NCI-H446 treated with DMSO at 0.1 percent for 48 hours (cell line): ENCODE data around the gene MCU.
A peak's percentile ranks its signal among the peaks of the same experiment; 100 is the strongest.
"Not testable (repeated sequence)": the region's sequence is repeated elsewhere in the genome, so short reads cannot be mapped to it uniquely, and the experiment has no call there.

Experiments
- DNase-seq: peaks from one replicate; lab custom pipeline; 2025; lab: John Stamatoyannopoulos, UW

The MCU gene

GRCh38 chr10:72691863-72692743 is at the start of gene MCU:
MCU (plus strand) TSS chr10:72692143; CDS start chr10:72692152, 9 bp downstream.
- DNase-seq: peak; percentile 79

GRCh38 chr10:72642318-72642717 is 49.6 kb upstream of the MCU start:
- no peak for DNase-seq

GRCh38 chr10:72645263-72645858 is 46.6 kb upstream of the MCU start:
- DNase-seq: no peak

GRCh38 chr10:72646971-72647370 is 45.0 kb upstream of the MCU start:
- not testable (repeated sequence) for DNase-seq

GRCh38 chr10:72648301-72648700 is 43.6 kb upstream of the MCU start:
- no peak for DNase-seq

GRCh38 chr10:72649291-72649690 is 42.7 kb upstream of the MCU start:
- DNase-seq: no peak

- DNase-seq: no peak
These were observed 38.4 kb upstream of the MCU start for GRCh38 chr10:72653383-72654096.

- DNase-seq: no peak
These were observed 37.2 kb upstream of the MCU start for GRCh38 chr10:72654720-72655119.

GRCh38 chr10:72658696-72659400 is 33.1 kb upstream of the MCU start:
- DNase-seq: no peak

- no peak for DNase-seq
These were observed 32.2 kb upstream of the MCU start for GRCh38 chr10:72659694-72660093.

GRCh38 chr10:72660220-72660619 is 31.7 kb upstream of the MCU start:
- DNase-seq: no peak

- no peak for DNase-seq
These were observed 30.5 kb upstream of the MCU start for GRCh38 chr10:72661431-72661830.

- DNase-seq: no peak
These were observed 28.0 kb upstream of the MCU start for GRCh38 chr10:72663971-72664370.

GRCh38 chr10:72665925-72666324 is 26.0 kb upstream of the MCU start:
- DNase-seq: no peak

- DNase-seq: no peak
These were observed 24.6 kb upstream of the MCU start for GRCh38 chr10:72667207-72667864.

- no peak for DNase-seq
These were observed 18.7 kb upstream of the MCU start for GRCh38 chr10:72673280-72673679.

GRCh38 chr10:72674174-72674573 is 17.8 kb upstream of the MCU start:
- not testable (repeated sequence) for DNase-seq

GRCh38 chr10:72679838-72680241 is 12.1 kb upstream of the MCU start:
- DNase-seq: no peak

GRCh38 chr10:72682638-72683037 is 9.3 kb upstream of the MCU start:
- no peak for DNase-seq

GRCh38 chr10:72685264-72685921 is 6.5 kb upstream of the MCU start:
- no peak for DNase-seq

GRCh38 chr10:72686430-72686829 is 5.5 kb upstream of the MCU start:
- DNase-seq: not testable (repeated sequence)
